Skeletal muscle cell (primary cell): ENCODE data around the gene SIX4.
A peak's percentile ranks its signal among the peaks of the same experiment; 100 is the strongest.

ENCODE experiments used
- DNase-seq: peaks from one replicate; pipeline ENCODE4 v3.0.0-alpha.2; 2010; ENCODE audit warnings: low read depth
- H3K4me3 ChIP-seq: 2 replicates; pipeline ENCODE4 v1.5.1; 2011; ENCODE audit warnings: low read depth, mild to moderate bottlenecking, control low read depth, low read length, moderate library complexity

SIX4 gene

DNA sequence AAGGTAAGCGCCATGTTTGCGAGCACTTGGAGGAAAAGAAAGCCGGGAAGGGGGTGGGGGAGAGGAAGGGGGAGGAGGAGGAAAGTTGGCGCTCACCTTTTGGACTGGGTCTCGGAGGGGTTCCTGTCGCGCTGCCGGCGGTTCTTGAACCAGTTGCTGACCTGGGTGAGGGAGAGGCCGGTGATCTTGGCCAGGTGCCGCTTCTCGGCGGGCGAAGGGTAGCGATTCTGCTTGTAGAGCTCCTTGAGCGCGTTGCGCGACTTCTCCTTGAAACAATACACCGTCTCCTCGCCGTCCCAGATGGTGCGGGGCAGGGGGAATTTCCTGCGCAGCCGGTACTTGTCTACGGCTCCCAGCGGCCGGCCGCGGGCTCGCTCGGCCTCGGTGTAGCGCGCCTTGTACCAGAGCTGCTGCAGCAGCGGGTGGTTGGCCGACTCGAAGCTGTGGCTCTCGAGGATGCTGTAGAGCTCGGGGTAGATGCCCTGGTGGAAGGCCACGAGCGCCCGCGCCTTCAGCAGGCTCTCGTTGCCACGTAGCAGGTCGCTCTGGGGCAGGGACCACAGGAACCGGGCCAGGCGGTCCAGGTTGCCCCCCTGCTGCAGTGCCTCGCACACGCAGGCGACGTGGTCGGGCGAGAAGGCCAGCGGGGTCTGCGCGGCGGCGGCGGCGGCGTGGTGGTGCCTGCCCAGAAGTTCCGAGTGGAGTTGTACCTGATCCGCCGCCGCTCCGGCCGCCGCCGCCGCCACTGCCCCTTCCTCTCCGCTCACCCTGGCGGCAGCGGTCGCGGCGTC is 840 bp downstream of the SIX4 start:
- peak overlapping the region; percentile 78 for H3K4me3 ChIP-seq
- peak; percentile 22 for DNase-seq

DNA sequence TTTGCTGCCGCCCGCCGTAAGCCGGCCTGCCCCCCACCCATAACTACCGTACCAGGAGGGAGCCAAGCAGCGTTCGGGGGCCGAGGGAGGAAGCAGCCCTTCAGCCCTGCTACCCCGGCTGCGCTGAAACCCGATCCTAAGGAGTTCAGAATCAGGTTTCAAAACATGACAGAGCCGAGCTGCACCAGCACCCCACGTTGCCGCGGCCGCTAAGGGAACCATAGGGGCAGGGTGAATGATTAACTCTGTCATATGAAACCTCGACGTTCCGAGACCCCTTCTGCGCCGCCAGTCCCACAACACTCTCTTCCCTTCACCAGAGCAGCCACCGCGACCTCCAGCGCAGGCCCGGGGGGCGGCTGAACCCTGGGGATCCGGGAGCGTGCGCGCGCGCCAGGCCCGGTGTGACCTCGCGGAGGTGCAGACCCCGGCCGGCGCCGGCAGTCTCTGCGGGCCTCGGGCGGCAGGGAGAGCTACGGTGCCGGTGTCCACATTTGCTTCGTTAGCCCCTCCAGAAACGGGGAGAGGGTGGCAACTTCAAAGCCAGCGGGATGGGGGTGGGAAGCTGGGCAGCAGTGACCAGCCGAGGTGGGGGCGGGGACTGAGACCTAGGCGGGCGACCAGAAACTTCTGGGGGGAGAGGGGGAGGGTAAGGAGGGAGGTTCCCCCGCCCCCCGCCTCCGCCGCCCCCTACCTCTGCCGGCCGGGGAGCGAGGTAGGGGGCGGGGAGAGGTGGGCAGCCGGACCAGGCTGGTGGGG is 1.6 kb downstream of the SIX4 start:
- DNase-seq, result peak; percentile 35
- H3K4me3 ChIP-seq, result peak overlapping the region; percentile 78

- peak overlapping the region; percentile 78 for H3K4me3 ChIP-seq
- no peak for DNase-seq
Observed at GRCh38 chr14:60722107-60722356, 2.1 kb downstream of the SIX4 start.

DNA sequence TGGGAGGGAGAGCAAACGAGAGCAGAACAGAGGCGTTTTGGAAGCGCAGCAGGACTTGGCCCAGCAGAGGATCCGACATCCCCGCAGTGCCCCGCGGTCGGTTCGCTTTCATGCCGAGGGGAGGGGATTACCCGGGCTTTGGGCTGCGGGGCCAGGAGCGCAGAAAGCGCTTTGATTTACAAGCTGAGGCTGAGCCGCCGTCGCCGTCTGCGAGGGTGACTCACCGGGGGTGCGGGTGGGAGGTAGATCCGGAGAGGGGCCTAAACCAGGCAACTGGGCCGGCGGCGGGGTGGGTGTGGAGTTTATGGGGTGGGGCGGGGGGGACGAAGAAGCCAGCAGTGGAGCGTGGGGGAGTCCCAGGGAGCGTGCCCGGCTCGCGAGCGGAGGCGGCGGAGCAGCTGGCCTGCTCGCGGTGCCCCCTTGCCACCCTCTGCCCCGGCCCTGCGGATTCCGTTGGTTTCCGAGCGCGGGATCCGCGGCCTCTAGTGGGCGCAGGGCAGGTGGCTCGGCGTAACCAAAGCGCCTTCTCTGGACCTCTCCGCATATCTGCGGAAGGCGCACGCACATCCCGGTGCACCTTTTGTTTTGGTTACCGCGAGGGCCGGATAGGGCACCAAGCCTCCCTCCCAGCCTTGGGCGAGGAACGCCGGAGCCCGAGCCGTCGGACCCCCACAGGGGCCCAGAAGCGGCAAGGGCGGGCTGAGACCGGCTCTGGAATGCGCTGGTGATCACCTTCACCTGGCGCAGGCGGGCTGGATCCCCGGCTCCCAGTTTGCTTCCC is 2.6 kb downstream of the SIX4 start:
- peak; percentile 54 for DNase-seq
- H3K4me3 ChIP-seq, result peak overlapping the region; percentile 78

DNA sequence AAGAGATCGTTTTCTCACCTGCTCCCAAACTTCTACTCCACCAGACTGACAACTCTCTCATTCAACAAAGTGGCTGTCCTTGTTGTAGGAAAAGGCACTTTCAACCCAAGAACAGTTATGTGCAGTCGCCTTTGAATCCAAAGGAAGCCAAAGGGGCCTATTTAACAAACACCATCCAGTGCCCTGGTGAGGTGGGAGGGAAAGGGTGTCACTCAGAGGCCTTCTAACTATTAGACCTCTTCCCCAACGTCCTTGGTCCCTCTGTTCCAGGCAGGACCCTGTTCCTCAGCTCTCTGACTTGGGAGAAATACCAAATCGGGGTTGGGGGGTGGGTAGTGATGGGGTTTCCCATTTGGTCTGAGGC is 3.2 kb downstream of the SIX4 start:
- peak overlapping the region; percentile 78 for H3K4me3 ChIP-seq
- no peak for DNase-seq

- H3K4me3 ChIP-seq, result peak overlapping the region; percentile 78
Observed at GRCh38 chr14:60720391-60720790, 3.8 kb downstream of the SIX4 start.

DNA sequence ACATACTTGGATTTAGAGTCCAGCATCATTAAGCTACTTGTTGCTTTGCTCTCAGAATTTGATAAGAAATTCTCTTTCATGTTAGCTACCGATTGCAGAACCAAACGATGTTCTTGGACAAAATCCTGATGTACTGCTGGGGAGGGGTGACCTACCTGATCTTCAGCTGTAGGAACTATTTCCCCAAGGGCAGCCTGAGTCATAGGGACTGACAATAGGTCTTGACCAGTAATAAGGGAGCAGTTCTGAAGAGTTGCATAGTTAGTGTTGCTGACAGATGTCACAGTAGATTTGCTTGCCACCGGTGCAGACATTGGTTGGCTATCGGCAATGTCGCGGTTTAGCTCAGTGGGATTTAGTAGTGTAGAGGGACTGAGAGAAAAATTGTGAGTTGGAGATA is 10.6 kb downstream of the SIX4 start:
- H3K4me3 ChIP-seq, result no peak overlapping the region
- DNase-seq, result no peak

More at GRCh38 chr14:60720391-60720790, 3.8 kb downstream of the SIX4 start:
- no peak for DNase-seq

- H3K4me3 ChIP-seq, result no peak overlapping the region
- DNase-seq, result no peak
Observed at GRCh38 chr14:60710494-60710893, 13.7 kb downstream of the SIX4 start.

GRCh38 chr14:60707858-60708257 is 16.3 kb downstream of the SIX4 start:
- H3K4me3 ChIP-seq, result no peak overlapping the region
- DNase-seq, result no peak

- no peak overlapping the region for H3K4me3 ChIP-seq
- no peak for DNase-seq
Observed at GRCh38 chr14:60705100-60705499, 19.1 kb downstream of the SIX4 start.

DNA sequence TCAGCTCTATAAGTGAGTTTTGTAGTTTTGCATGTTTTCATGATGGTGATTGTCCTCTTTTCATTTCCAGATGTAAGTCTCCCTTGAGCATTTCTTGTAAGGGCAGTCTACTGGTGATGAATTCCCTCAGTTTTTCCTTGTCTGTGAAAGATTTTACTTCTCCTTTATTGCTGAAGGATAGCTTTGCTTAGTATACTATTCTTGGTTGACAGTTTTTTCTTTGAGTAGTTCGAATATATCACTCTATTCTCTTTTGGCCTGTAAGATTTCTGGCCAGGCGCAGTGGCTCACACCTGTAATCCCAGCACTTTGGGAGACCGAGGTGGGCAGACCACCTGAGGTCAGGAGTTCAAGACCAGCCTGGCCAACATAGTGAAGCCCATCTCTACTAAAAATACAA is 23.6 kb downstream of the SIX4 start:
- no peak overlapping the region for H3K4me3 ChIP-seq
- no peak for DNase-seq

GRCh38 chr14:60695327-60695726 is 28.8 kb downstream of the SIX4 start:
- no peak overlapping the region for H3K4me3 ChIP-seq
- DNase-seq, result no peak

GRCh38 chr14:60691383-60692113 is 32.6 kb downstream of the SIX4 start:
- DNase-seq, result no peak
- no peak overlapping the region for H3K4me3 ChIP-seq

DNA sequence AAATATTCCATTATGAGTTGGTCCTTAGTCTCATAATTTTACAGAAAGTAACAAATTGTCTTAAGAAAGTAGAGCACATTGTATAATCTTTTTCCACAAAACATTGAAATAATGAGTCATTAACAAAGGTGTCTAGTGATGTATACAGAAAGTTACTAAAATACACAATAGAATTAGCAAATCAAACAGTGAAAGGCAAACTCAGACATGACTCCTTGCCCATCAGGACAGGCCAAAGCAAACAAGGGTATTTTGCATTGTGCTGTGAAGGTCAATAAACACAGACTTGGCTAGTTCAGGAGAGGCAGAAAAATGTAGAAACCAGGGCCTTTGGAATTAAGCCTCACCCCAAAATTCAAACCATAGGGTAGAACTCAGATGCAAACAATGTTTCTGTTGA is 37.3 kb downstream of the SIX4 start:
- no peak for DNase-seq
- no peak overlapping the region for H3K4me3 ChIP-seq

- no peak overlapping the region for H3K4me3 ChIP-seq
- DNase-seq, result peak; percentile 20
Observed at GRCh38 chr14:60684203-60684602, 39.9 kb downstream of the SIX4 start.

DNA sequence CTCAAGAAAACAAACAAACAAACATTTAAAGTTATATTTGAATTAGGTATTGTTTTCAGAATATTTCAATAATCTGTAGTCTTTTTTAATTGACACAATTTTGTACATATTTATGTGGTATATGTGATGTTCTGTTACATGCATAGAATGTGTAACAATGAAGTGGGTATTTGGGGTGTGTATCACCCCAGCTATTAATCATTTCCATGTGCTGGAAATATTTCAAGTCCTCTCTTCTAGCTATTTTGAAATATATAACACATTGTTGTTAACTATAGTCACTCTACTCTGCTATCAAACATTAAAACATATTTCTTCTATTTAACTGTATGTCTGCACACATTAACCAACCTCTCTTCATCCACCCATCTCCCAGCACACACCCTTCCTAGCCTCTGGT is 42.9 kb downstream of the SIX4 start:
- DNase-seq, result no peak
- no peak overlapping the region for H3K4me3 ChIP-seq

DNA sequence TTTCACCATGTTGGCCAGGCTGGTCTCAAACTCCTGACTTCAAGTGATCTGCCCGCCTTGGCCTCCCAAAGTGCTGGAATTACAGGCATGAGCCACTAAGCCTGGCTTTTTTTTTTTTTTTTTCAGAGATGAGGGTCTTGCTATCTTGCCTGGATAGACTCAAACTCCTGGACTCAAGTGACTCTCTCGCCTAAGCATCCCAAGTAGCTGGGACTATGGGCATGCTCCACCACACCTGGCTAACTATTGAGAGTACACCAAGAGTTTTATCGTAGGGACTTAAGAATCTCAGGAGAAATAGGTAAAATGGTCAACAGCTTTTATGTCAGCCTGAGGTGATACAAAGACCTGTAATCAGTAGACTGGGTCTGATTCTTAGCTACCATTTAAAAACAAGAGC is 43.6 kb downstream of the SIX4 start:
- no peak overlapping the region for H3K4me3 ChIP-seq
- DNase-seq, result no peak

DNA sequence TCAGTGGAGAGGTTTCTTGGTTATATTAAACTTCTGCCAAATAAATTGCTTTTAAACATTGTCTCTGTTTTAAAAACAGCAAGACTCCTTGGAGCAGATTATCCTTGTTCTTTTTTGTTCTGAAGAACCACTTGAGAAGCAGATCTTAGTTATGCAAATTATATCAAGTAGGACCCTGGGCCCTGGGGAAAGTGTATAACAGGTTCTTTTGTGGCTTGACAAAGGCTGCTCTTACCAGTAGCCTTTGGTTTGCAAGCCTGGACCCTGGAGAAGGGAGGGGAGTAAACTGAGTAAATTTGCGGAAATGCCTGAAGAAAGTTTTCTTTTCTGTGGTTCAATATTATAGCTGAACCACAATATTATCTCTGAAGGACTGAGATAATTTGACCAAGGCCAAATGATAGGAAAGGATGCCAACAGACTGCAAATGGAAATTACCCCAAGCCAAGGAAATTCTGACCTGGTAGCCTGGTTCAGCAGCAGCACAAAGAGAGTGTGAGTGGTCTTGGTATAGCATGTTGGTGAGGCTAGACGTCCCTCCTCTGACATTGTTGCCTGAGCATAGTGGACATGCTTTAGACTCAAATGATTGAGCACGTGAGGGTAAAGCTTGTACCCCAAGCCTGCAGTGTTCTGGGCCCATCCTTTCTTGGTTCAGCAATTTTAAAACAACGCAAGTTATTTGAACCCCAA is 44.4 kb downstream of the SIX4 start:
- no peak overlapping the region for H3K4me3 ChIP-seq
- DNase-seq, result no peak

DNA sequence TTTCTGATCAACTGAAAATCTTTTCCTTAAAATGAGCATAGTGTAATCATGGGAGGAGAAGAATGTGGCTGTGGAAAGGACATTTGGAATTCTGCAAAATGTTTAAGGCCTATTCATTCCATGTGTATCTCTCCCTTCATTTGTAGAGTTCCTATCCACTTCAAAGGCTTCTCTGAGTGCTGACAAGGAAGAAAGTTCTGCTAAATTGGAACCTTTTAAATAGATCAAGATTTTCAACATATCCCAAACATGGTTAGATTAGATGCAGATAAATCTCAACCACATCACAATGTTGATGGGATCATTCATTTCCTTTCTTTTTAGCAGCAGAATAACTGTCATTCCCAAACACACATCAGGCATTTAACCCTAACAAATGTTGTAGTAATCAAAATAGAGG is 46.5 kb downstream of the SIX4 start:
- no peak for DNase-seq
- H3K4me3 ChIP-seq, result no peak overlapping the region
